ENCODE results near the gene PROKR1. TPM values are rescaled to one million over a fixed set of nuclear protein-coding genes. Genes with fewer than 3 reads are reported as not detected.

Gene PROKR1
- total RNA-seq, 2 donors from 2014 or later: not detected

- peaks cover 2 to 21% of the 10 kb centered on the region in 2 donors for H3K27me3 Mint-ChIP-seq
- H3K4me1 Mint-ChIP-seq (ENCODE audit: low read depth in 2 of 2): no peaks in the 10 kb centered on the region
- no peaks in the 10 kb centered on the region for H3K9me3 Mint-ChIP-seq
- ATAC-seq (no peak), DNase-seq (ENCODE audit: low spot score) (no peak)
- H3K36me3 Mint-ChIP-seq: peaks cover 5% of the 10 kb centered on the region
- H3K4me3 Mint-ChIP-seq: no peak overlapping the region
- H3K27ac Mint-ChIP-seq: no peak overlapping the region
Observed at GRCh38 chr2:68627615-68628014, 15.8 kb upstream of the PROKR1 start.

GRCh38 chr2:68632021-68632420 is 11.4 kb upstream of the PROKR1 start:
- no peak overlapping the region for H3K27ac Mint-ChIP-seq
- no peak overlapping the region for H3K4me3 Mint-ChIP-seq
- no peaks in the 10 kb centered on the region for H3K9me3 Mint-ChIP-seq
- H3K36me3 Mint-ChIP-seq: no peaks in the 10 kb centered on the region
- no peaks in the 10 kb centered on the region for H3K4me1 Mint-ChIP-seq (ENCODE audit: low read depth in 2 of 2)
- DNase-seq (ENCODE audit: low spot score) (no peak), ATAC-seq (no peak)
- peaks cover 4 to 42% of the 10 kb centered on the region in 2 donors for H3K27me3 Mint-ChIP-seq

DNA sequence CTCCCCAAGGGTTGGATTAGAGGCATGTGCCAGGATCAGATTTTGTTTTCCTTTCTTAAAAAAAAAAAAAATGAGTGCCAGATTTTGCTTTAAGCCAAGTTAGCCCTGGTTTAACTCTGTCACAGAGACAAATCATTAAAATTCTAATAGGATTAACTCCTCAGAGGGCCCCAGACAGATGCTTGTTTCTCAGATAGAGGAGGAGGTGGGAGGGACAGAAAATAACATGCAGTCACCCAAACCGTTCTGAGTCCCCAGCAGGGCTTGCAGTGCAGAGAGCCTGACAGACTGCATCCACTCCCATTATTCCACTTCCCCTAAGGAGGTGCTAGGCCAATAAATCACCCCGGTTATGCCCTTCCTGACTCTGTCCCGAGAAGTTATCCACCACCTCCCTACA is 6.3 kb upstream of the PROKR1 start:
- peaks cover 0 to 11% of the 10 kb centered on the region in 2 donors for H3K4me1 Mint-ChIP-seq (ENCODE audit: low read depth in 2 of 2)
- DNase-seq (ENCODE audit: low spot score) (no peak), ATAC-seq (no peak)
- H3K27me3 Mint-ChIP-seq: peaks cover 19 to 54% of the 10 kb centered on the region in 2 donors
- H3K9me3 Mint-ChIP-seq: peaks cover 3% of the 10 kb centered on the region
- H3K27ac Mint-ChIP-seq: no peak overlapping the region
- no peak overlapping the region for H3K4me3 Mint-ChIP-seq
- H3K36me3 Mint-ChIP-seq: peaks cover 6% of the 10 kb centered on the region

DNA sequence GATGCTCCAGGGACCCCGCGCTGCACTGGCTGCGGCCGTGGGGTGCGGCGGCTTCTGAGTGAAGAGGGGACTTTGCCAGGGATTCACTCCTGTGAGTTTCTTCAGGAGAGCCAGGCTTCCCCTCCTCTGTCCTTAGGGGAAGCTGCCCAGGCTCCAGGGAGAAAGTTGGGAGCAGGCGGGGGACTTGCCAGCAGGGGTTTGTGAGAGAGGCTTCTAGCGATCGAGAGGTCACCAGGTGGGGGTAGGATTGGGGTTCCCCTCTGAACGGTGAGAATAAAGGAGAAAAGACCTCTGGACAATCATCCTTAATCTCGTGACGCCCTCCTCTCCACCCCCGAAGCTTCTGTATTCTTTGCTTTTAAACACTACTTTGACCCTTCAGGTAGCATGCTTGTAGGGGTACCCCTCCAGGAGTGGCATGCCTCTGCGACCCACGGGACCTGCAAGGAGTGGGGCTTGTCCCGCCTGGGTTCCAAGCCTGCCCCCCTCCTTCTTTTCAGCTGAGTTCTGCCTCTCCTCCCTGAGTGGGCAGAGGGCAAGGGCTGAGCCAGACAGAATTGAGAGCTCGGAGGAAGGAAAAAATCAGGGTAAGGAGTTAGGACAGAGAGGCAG is 601 bp downstream of the PROKR1 start:
- no peak for DNase-seq (ENCODE audit: low spot score)
- Mint-ChIP-seq H3K27ac (no peak overlapping the region), H3K4me3 (peak overlapping the region; percentile 34), H3K4me1 (ENCODE audit: low read depth in 2 of 2) (peaks cover 0 to 33% of the 10 kb centered on the region in 2 donors), H3K27me3 (peaks cover 54% of the 10 kb centered on the region in 2 donors), H3K36me3 (peaks cover 6% of the 10 kb centered on the region), H3K9me3 (peaks cover 3% of the 10 kb centered on the region)
- ATAC-seq: no peak

DNA sequence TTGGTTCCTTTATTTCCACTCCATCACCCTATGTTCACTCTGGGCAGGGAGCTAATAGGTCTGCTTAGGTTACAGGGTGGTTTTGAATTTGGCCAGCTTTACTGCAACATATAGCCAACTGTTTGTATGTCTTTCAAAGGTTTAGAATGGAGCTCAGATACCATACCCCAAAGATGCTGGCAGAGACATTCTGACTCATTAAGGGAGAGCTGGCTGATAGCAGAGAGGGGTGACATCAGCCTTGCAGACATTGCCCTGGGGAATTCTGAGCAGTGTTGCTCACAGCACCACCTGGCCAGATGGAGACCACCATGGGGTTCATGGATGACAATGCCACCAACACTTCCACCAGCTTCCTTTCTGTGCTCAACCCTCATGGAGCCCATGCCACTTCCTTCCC is 2.1 kb downstream of the PROKR1 start:
- H3K27me3 Mint-ChIP-seq: peaks cover 51 to 57% of the 10 kb centered on the region in 2 donors
- H3K9me3 Mint-ChIP-seq: peaks cover 3% of the 10 kb centered on the region
- H3K4me3 Mint-ChIP-seq: peak overlapping the region; percentile 8
- H3K4me1 Mint-ChIP-seq (ENCODE audit: low read depth in 2 of 2): peaks cover 5 to 29% of the 10 kb centered on the region in 2 donors
- no peak for DNase-seq (ENCODE audit: low spot score)
- H3K27ac Mint-ChIP-seq: no peak overlapping the region
- H3K36me3 Mint-ChIP-seq: peaks cover 10% of the 10 kb centered on the region
- ATAC-seq: peak; percentile 40 to 55

DNA sequence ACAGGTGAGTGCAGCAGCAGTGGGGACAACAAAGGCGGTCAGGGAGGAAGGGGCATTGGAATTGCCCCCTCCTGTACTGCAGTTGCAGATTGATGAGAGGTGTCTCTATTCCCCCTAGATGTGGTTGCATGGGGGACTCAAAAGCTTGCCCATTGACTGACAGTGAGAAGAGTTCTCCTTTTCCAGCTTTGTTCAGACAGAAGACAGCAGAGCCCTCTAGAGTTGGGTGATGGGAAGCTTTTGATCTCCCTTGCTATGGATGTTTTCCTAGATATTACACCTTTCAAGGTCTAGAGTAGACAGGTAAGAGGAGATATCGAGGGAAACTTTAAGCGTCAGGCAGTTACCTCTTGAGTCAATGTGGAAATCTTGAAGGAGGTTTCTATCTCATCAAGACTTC is 2.9 kb downstream of the PROKR1 start:
- no peak for ATAC-seq
- peaks cover 46 to 54% of the 10 kb centered on the region in 2 donors for H3K27me3 Mint-ChIP-seq
- H3K36me3 Mint-ChIP-seq: peaks cover 4% of the 10 kb centered on the region
- no peak overlapping the region for H3K27ac Mint-ChIP-seq
- no peak overlapping the region for H3K4me3 Mint-ChIP-seq
- DNase-seq (ENCODE audit: low spot score): no peak
- no peaks in the 10 kb centered on the region for H3K9me3 Mint-ChIP-seq
- H3K4me1 Mint-ChIP-seq (ENCODE audit: low read depth in 2 of 2): peaks cover 5 to 26% of the 10 kb centered on the region in 2 donors

DNA sequence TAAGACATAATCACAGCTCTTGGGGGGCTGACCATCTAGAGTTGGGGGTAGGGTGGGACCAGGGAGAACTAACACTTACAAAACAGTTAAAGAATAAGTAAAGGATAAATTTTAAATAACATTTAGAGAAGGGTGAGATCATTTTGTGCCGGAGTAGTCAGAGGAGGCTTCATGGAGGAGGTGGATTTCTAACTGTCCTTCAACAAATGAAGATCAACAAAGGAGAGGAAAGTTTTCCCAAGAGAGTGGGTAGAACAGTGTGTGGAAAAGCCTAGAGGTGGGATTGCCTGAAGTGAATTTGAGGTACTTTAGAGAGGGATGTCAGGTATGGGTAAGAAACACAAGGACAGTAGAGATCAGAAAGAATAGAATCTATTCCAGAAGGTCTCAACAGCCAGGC is 7.3 kb downstream of the PROKR1 start:
- H3K4me3 Mint-ChIP-seq: no peak overlapping the region
- no peak for ATAC-seq

GRCh38 chr2:68653034-68653433 is 9.7 kb downstream of the PROKR1 start:
- H3K4me3 Mint-ChIP-seq: peak overlapping the region; percentile 77
- peaks cover 4% of the 10 kb centered on the region for H3K36me3 Mint-ChIP-seq
- H3K4me1 Mint-ChIP-seq (ENCODE audit: low read depth in 2 of 2): peaks cover 38 to 44% of the 10 kb centered on the region in 2 donors
- peaks cover 17 to 27% of the 10 kb centered on the region in 2 donors for H3K27me3 Mint-ChIP-seq
- peak overlapping the region; percentile 74 to 82 for H3K27ac Mint-ChIP-seq
- DNase-seq (ENCODE audit: low spot score): no peak
- no peaks in the 10 kb centered on the region for H3K9me3 Mint-ChIP-seq
- peak; percentile 55 to 56 for ATAC-seq

More for the DNA sequence above, 7.3 kb downstream of the PROKR1 start:
- peaks cover 4% of the 10 kb centered on the region for H3K36me3 Mint-ChIP-seq
- peak overlapping the region; percentile 21 to 71 for H3K27ac Mint-ChIP-seq
- no peak for DNase-seq (ENCODE audit: low spot score)
- H3K4me1 Mint-ChIP-seq (ENCODE audit: low read depth in 2 of 2): peaks cover 44 to 50% of the 10 kb centered on the region in 2 donors
- peaks cover 28 to 35% of the 10 kb centered on the region in 2 donors for H3K27me3 Mint-ChIP-seq
- no peaks in the 10 kb centered on the region for H3K9me3 Mint-ChIP-seq

GRCh38 chr2:68653538-68653982 is 10.2 kb downstream of the PROKR1 start:
- H3K4me1 Mint-ChIP-seq (ENCODE audit: low read depth in 2 of 2): peaks cover 40 to 49% of the 10 kb centered on the region in 2 donors
- ATAC-seq (peak; percentile 94 to 95), DNase-seq (ENCODE audit: low spot score) (peak; percentile 87)
- H3K27me3 Mint-ChIP-seq: peaks cover 17 to 27% of the 10 kb centered on the region in 2 donors
- H3K4me3 Mint-ChIP-seq: peak overlapping the region; percentile 77
- H3K27ac Mint-ChIP-seq: peak overlapping the region; percentile 74 to 82
- peaks cover 4% of the 10 kb centered on the region for H3K36me3 Mint-ChIP-seq
- H3K9me3 Mint-ChIP-seq: no peaks in the 10 kb centered on the region

- no peak for DNase-seq (ENCODE audit: low spot score)
- H3K36me3 Mint-ChIP-seq: peaks cover 6% of the 10 kb centered on the region
- no peak overlapping the region for H3K27ac Mint-ChIP-seq
- H3K9me3 Mint-ChIP-seq: no peaks in the 10 kb centered on the region
- no peak overlapping the region for H3K4me3 Mint-ChIP-seq
- H3K4me1 Mint-ChIP-seq (ENCODE audit: low read depth in 2 of 2): peaks cover 30 to 43% of the 10 kb centered on the region in 2 donors
- ATAC-seq: no peak
- peaks cover 23 to 25% of the 10 kb centered on the region in 2 donors for H3K27me3 Mint-ChIP-seq
Observed at GRCh38 chr2:68658266-68658665, 14.9 kb downstream of the PROKR1 start.

DNA sequence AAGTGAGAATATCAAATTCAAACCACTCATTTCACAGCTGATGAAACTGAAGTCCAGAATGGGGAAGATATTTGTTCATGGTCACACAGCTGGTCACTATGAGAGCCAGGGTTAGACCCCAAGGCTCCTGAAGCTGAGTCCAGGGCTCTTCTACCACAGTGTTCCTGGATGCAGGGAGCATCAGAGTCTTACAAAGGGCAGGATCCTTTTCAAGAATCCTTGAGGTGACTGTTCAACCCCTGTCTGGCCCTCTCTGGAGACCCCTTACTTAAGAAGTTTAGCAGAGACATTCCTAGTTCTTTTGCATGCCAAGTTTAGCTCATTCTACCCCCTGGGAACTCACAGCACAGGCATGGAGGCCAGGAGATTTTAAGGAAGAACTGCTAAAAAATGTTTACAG is 15.7 kb downstream of the PROKR1 start:
- Mint-ChIP-seq H3K9me3 (no peaks in the 10 kb centered on the region), H3K27me3 (peaks cover 23 to 28% of the 10 kb centered on the region in 2 donors), H3K4me1 (ENCODE audit: low read depth in 2 of 2) (peaks cover 27 to 40% of the 10 kb centered on the region in 2 donors), H3K36me3 (peaks cover 6% of the 10 kb centered on the region), H3K27ac (peak overlapping the region in 1 of 2 donors; percentile 21), H3K4me3 (no peak overlapping the region)
- no peak for DNase-seq (ENCODE audit: low spot score)
- no peak for ATAC-seq

- no peak overlapping the region for H3K4me3 Mint-ChIP-seq
- ATAC-seq: peak in 1 of 2 donors; percentile 56
- H3K27me3 Mint-ChIP-seq: peaks cover 27 to 43% of the 10 kb centered on the region in 2 donors
- no peak overlapping the region for H3K27ac Mint-ChIP-seq
- H3K4me1 Mint-ChIP-seq (ENCODE audit: low read depth in 2 of 2): peaks cover 22 to 28% of the 10 kb centered on the region in 2 donors
- no peaks in the 10 kb centered on the region for H3K9me3 Mint-ChIP-seq
- no peak for DNase-seq (ENCODE audit: low spot score)
- H3K36me3 Mint-ChIP-seq: peaks cover 6% of the 10 kb centered on the region
Observed at GRCh38 chr2:68660658-68661057, 17.3 kb downstream of the PROKR1 start.

DNA sequence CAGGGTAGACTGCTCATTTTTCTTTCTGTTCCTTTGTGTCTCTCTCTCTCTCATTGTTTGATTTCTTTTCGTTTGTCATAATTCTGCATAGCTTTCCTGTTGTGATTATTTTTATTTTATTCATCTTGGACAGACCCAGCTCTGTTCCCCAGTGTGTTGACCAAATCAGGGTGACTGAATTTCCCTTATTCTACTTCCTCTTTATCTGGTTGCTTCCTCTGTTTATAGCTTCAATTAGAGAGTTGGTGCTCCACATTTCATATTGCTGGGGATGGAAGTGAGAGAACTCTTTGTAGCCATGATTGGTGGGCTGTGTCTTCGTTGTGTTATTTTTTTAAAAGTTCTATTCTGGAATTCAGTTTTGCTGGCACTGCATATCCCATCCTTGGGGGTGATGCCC is 19.1 kb downstream of the PROKR1 start:
- Mint-ChIP-seq H3K27me3 (peaks cover 20 to 57% of the 10 kb centered on the region in 2 donors), H3K27ac (peak overlapping the region in 1 of 2 donors; percentile 10), H3K4me3 (no peak overlapping the region), H3K36me3 (peaks cover 6% of the 10 kb centered on the region), H3K4me1 (ENCODE audit: low read depth in 2 of 2) (peaks cover 22 to 28% of the 10 kb centered on the region in 2 donors), H3K9me3 (no peaks in the 10 kb centered on the region)
- no peak for ATAC-seq
- DNase-seq (ENCODE audit: low spot score): no peak

GRCh38 chr2:68663371-68664156 is 20.2 kb downstream of the PROKR1 start:
- peaks cover 13 to 51% of the 10 kb centered on the region in 2 donors for H3K27me3 Mint-ChIP-seq
- H3K4me1 Mint-ChIP-seq (ENCODE audit: low read depth in 2 of 2): peaks cover 17 to 23% of the 10 kb centered on the region in 2 donors
- DNase-seq (ENCODE audit: low spot score) (no peak), ATAC-seq (peak; percentile 79 to 86)
- peaks cover 6% of the 10 kb centered on the region for H3K36me3 Mint-ChIP-seq
- H3K27ac Mint-ChIP-seq: peak overlapping the region; percentile 5 to 24
- H3K9me3 Mint-ChIP-seq: no peaks in the 10 kb centered on the region
- H3K4me3 Mint-ChIP-seq: peak overlapping the region; percentile 35
